LNCAP (cell line): ENCODE results near the gene C3orf49.

ENCODE experiments used
- TF ChIP-seq, protein P1 (sequence below): fragments of 450-650 bp; IDR thresholded peaks from 2 replicates; pipeline ENCODE4 v1.5.1; 2017; ENCODE audit warnings: mild to moderate bottlenecking

The C3orf49 gene, protein sequence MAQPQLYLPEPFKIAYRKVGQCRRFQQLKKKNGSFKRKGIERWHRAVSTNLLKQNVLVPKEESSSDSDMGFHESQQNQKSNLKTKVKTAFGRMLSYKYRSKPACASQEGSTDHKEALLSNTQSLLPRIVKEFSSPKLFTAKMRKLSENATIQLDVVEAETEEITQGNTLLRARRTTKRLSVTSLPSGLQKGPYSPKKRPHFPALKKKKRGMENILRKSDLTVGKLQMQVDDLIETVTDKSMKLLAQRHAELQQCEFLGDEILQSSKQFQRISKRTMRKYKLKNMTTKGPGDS

DNA sequence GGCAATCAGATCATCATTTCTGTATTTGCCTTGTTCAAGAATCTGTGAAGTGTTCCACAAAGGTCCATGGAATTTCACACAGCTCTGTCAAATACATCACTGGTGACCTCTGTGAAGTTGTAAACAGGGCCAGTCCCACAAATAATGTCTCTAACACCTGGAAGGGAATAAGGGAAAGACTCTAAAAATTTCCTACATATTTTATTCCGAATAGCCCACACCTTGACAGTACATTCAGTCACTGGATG lies at the start of gene C3orf49:
Gene C3orf49, plus strand, starts transcription at position 149 of the 248 bp plus-strand sequence. CDS start 173 bp downstream, outside the sequence.
- TF ChIP-seq, protein P1, sequence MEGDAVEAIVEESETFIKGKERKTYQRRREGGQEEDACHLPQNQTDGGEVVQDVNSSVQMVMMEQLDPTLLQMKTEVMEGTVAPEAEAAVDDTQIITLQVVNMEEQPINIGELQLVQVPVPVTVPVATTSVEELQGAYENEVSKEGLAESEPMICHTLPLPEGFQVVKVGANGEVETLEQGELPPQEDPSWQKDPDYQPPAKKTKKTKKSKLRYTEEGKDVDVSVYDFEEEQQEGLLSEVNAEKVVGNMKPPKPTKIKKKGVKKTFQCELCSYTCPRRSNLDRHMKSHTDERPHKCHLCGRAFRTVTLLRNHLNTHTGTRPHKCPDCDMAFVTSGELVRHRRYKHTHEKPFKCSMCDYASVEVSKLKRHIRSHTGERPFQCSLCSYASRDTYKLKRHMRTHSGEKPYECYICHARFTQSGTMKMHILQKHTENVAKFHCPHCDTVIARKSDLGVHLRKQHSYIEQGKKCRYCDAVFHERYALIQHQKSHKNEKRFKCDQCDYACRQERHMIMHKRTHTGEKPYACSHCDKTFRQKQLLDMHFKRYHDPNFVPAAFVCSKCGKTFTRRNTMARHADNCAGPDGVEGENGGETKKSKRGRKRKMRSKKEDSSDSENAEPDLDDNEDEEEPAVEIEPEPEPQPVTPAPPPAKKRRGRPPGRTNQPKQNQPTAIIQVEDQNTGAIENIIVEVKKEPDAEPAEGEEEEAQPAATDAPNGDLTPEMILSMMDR, result no peak

DNA sequence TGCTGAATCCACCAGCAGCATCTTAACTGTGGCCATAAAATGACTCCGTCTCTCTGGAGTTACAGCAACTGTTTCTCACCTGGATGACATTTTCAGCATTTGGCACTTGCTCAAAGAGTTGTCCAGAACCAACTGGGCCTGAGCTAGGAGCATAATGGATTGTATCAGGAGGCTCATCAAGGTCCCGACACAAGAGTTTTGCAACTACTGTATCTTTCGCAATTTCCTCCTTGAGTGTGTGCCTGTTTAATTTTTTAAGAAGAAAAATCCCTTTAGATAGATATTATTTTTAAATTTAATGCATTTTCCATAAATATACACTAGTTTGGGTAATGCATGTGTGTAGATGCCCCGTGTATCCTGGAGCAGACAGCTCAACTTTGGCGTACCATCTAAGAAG lies 44.3 kb upstream of the C3orf49 start:
- TF ChIP-seq, protein P1, result no peak

DNA sequence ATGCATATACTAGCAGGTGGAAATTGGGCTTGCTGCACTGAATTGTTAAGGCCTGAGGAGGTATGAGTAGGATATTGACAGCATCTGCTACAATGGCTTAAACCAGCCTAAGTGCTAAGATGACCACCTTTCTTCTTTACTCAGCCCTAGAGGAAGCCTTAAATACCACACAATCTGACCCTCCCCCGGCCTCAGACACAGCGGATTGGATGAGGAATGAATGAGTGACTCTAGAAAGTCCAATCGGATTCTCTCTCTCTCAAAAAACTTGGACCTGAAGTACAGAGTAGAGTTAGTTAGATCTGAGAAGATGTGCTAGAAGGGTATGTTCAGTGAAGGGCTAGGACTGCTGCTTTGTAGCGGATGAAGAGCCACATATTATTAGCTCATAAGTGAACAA lies 39.9 kb upstream of the C3orf49 start:
- TF ChIP-seq, protein P1, result no peak

DNA sequence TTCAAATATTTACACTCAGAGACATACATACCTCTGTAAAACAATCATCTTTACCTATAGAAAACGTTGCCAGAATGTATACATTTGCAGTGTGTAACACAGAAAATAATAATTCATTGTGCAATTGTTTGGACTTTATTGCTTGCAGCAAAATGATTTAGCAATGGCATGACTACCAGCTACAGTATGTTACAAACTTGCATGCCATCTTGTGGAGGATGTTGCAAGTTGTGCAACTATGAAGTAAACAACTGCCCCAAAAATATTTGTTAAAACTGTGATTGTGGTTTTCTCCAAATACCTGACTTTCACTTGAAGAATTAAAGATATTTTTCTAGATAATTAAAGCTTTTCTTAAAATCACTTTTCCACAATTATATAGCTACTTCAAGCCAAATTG lies 27.1 kb upstream of the C3orf49 start:
- TF ChIP-seq, protein P1, result peak; percentile 22; the same call in 1 of the 2 replicates

DNA sequence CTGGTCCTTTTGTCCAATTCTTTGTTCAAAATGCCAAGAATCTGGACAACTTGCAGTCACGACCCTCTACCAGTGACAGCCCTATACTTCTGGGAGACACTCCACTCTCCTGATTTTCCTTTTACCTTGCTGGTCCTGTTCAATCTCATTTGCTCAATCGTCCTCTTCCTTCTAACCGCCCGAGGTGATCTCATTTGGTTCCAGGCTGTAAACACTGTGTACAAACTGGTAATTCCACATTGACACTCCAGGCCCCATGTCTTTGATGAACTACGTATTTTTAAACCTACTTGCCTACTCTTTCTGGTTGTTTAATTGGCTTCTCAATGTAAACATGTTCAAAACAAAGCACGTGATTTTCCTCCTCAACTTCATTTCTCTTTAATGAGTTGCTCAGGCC lies 23.7 kb upstream of the C3orf49 start:
- TF ChIP-seq, protein P1, result no peak

DNA sequence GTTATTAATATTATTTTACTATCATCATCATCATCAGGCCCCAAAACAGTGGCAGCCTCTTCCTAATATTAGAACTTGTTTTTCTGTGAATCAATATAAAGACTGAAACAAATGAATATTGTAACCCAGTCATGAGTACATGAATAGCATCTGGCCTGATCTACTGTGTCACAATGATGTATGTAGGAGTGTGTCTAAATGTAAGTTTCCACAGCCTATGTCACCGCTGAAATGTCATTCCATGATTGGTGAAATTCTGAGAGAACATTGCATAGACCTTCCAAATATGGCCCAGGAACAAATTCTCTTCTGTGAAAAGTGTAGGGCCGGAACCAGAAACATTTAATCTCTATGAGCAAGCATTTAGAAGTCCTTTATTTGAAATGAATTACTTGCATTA lies 20.6 kb upstream of the C3orf49 start:
- TF ChIP-seq, protein P1, result no peak

DNA sequence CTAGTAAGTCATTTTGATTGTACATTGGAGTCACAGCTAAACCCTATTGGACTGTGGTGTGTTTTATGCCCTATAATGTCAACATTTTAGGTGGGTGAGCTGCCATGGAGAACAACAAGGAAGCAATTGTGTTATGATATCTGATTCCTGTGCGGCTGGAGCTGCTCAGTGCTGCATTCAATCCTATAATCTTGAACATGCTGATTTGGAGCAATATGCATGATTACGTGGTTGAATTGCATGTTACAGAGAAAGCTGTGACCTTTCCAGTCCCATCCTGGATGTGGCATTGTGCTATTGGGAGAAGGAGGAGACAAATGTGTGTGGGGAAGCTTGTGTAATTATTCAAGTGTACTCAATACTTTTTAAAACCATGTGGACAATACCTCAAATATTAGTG lies 20.1 kb upstream of the C3orf49 start:
- TF ChIP-seq, protein P1, result no peak

DNA sequence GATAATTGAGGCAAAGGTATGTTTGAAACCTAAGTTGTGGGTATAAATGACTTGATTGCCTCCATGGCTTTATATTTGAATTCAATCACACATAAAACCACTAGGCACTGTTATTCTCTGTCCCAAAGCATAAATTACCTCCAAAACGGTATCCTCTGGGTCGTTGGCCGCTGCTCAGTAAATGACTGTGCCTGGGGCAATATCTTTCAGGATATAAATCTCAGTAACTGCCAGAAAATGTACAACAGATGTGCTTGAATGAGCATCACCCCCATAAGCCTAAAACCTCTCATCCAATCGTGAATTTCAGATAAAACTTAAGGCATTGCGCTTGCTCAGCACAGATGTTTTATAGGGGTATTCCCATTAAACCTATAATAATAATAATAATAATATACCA lies 19.0 kb upstream of the C3orf49 start:
- TF ChIP-seq, protein P1, result no peak
